Prostate gland (tissue), 2 donors: ENCODE measurements around the gene PTPN14. TPM values are rescaled to one million over a fixed set of nuclear protein-coding genes. Genes with fewer than 3 reads are reported as not detected.

Source experiments
- DNase-seq: peaks from one replicate; pipeline ENCODE4 v3.0.0-alpha.2; 2019; ENCODE audit warnings: low spot score
- H3K27ac ChIP-seq, 2 donors: fragments of 200-600 bp; sonication (generic); 2 replicates each; pipeline ENCODE4 v1.5.1; 2017 to 2019
- H3K27me3 ChIP-seq: fragments of 200-600 bp; sonication (generic); replicated peaks from 2 replicates; pipeline ENCODE4 v1.5.1; 2019; ENCODE audit not compliant: insufficient read depth
- H3K36me3 ChIP-seq, 2 donors: fragments of 200-600 bp; sonication (generic); 1 replicate in 1 of 2; 2 replicates in 1 of 2; pipeline versions ENCODE4 v1.5.1 to v1.8.1; 2017 to 2019
- H3K4me1 ChIP-seq: fragments of 200-600 bp; sonication (generic); replicated peaks from 2 replicates; pipeline ENCODE4 v1.5.1; 2019
- H3K4me3 ChIP-seq, 2 donors: fragments of 200-600 bp; sonication (generic); 2 replicates each; pipeline ENCODE4 v1.5.1; 2017 to 2019
- H3K9me3 ChIP-seq: fragments of 200-600 bp; sonication (generic); 2 replicates; pipeline ENCODE4 v1.5.1; 2017
- POLR2A ChIP-seq: fragments of 450-650 bp; IDR thresholded peaks from one replicate; pipeline ENCODE4 v1.6.1; 2016; ENCODE audit warnings: antibody characterized with exemption, mild to moderate bottlenecking
- POLR2AphosphoS5 ChIP-seq: sonication (generic); formaldehyde crosslinking; IDR thresholded peaks from one replicate; pipeline ENCODE4 v1.6.1; 2017; ENCODE audit warnings: antibody characterized with exemption
- WGBS: methylation state at CpG from one replicate; pipeline ENCODE4 v1.1.5; 2018; 5-methylcytosine and 5-hydroxymethylcytosine counted together
- intact Hi-C: fragments of 100-400 bp; cut with DNase I; formaldehyde crosslinking; loops from one replicate; pipeline ENCODE4 v1.14.2; 2022
- total RNA-seq, 2 donors: library from RNA; depleted of rRNA; stranded (reverse); fragments of >200 nt; gene quantifications; one replicate each; pipeline ENCODE4 v1.1.0, GENCODE V29; 2016
- TF ChIP-seq, protein P1 (sequence below), 4 experiments: fragments of 200-600 bp in 2 of 4; fragments of 450-650 bp in 2 of 4; sonication (generic) in 2 of 4; IDR thresholded peaks; 1 replicate in 3 of 4; 2 replicates in 1 of 4; pipeline ENCODE4 v1.5.1; 2016 to 2019; ENCODE audit warnings: antibody characterized with exemption in 4 of 4, mild to moderate bottlenecking in 2 of 4, moderate library complexity in 2 of 4

The PTPN14 gene
- total RNA-seq, 2 donors from 2014 or later, result 36.6 to 54.0 TPM

DNA sequence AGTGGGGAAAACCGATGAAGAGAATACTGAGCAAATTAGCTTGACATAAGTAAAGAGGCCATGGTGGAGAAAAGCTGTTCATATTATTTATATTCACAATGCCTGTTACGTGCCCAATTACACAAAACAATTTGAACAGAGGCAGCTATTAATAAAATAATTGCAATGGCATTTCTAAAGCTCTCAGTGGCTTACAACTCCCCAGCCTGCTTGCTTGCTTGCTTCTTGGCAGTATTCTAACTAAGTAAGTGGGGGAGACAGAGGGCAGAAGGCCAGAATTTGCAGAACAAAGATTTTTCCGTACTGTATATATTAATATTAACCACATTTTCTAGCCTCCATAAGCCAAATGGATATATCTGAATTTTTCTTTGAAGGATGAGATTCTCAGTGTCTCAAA, 12.9 kb downstream of the PTPN14 start:
- Histone ChIP-seq H3K9me3 (no peaks in the 10 kb centered on the region), H3K4me3 (no peak overlapping the region), H3K27ac (no peak overlapping the region), H3K27me3 (no peaks in the 10 kb centered on the region), H3K4me1 (no peaks in the 10 kb centered on the region), H3K36me3 (no peaks in the 10 kb centered on the region)
- 39% methylated on average over 3 of the region's 3 CpGs for WGBS
- TF ChIP-seq POLR2AphosphoS5 (no peak), POLR2A (no peak)
- TF ChIP-seq, protein P1, sequence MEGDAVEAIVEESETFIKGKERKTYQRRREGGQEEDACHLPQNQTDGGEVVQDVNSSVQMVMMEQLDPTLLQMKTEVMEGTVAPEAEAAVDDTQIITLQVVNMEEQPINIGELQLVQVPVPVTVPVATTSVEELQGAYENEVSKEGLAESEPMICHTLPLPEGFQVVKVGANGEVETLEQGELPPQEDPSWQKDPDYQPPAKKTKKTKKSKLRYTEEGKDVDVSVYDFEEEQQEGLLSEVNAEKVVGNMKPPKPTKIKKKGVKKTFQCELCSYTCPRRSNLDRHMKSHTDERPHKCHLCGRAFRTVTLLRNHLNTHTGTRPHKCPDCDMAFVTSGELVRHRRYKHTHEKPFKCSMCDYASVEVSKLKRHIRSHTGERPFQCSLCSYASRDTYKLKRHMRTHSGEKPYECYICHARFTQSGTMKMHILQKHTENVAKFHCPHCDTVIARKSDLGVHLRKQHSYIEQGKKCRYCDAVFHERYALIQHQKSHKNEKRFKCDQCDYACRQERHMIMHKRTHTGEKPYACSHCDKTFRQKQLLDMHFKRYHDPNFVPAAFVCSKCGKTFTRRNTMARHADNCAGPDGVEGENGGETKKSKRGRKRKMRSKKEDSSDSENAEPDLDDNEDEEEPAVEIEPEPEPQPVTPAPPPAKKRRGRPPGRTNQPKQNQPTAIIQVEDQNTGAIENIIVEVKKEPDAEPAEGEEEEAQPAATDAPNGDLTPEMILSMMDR (IDR thresholded peaks at IDR 0.05), result no peak
- intact Hi-C loops, result no loop called here
- DNase-seq, result no peak

DNA sequence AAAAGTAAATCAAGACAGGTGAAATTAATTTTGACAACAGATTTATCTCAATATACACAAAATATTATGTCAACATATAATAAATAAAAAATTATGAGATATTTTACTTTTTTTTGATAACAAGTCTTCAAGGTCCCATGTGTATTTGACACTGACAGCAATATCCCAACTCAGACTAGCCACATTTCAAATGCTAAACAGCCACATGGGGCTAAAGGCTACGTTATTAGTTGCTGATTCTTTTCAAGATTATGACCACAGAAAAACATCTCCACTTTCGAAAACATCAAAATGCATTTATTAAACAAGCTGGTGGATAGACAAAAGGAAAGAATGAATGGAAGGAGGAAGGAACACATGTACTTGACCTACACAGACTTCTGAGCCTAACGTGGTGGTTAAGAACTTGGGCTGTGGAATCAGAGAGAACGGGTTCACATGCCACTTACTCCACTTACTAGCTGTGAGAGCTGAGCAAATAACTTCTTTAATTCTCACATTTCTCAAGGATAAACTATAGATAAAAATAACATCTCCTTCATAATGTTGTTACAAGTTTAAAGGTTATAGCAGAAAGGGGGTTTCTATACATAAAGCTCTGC, 13.4 kb downstream of the PTPN14 start:
- Histone ChIP-seq H3K4me1 (no peaks in the 10 kb centered on the region), H3K27ac (no peak overlapping the region), H3K27me3 (no peaks in the 10 kb centered on the region), H3K4me3 (no peak overlapping the region), H3K9me3 (no peaks in the 10 kb centered on the region), H3K36me3 (no peaks in the 10 kb centered on the region)
- 70% methylated on average over 4 of the region's 4 CpGs for WGBS
- intact Hi-C loops, result no loop called here
- TF ChIP-seq POLR2A (no peak), POLR2AphosphoS5 (no peak)
- TF ChIP-seq, protein P1 (IDR thresholded peaks at IDR 0.05), result no peak
- no peak for DNase-seq

DNA sequence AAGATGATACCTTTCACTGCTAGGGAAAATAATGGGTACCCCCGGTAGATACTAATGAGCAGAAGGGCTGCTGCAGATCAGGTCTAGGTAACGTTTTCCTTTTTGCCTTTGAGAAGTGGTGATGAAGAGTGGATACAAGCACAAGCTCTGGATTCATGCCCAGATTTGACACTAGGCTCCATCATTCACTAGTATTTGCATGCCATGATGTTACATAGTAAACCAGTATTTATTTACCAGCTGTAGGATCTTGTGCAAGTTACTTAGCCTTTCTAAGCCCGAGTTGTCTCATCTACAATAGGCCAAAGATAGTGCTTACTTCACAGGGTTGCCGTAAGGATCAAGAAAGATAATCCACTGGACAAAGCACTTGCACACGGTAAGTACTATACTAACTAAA, 14.2 kb downstream of the PTPN14 start:
- Histone ChIP-seq H3K36me3 (no peaks in the 10 kb centered on the region), H3K9me3 (no peaks in the 10 kb centered on the region), H3K27me3 (no peaks in the 10 kb centered on the region), H3K4me3 (no peak overlapping the region), H3K27ac (no peak overlapping the region), H3K4me1 (no peaks in the 10 kb centered on the region)
- WGBS, result 63% methylated on average over 5 of the region's 5 CpGs
- DNase-seq, result no peak
- intact Hi-C loops, result no loop called here
- TF ChIP-seq POLR2AphosphoS5 (no peak), POLR2A (no peak)
- TF ChIP-seq, protein P1 (IDR thresholded peaks at IDR 0.05), result no peak

DNA sequence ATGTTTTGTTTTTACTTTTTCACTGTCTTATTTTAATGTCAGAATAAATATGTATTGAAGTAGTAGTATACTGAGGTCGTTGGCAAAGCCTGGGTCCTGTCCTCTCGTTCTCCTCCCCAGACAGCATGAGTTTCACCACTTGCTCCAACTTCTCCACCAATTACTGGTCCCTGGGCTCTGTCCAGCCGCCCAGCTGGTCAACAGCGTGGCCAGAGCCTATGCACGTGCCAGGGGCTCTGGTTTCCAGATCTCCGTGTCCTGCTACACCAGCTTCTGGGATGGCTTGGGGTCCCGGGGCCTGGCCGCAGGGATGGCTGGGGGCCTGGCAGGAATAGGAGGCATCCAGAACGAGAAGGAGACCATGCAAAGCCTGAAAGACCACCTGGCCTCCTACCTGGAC, 19.3 kb downstream of the PTPN14 start:
- TF ChIP-seq, protein P1 (IDR thresholded peaks at IDR 0.05), result no peak
- no peak for TF ChIP-seq POLR2AphosphoS5
- TF ChIP-seq POLR2A, result no peak
- H3K27ac ChIP-seq, result no peak overlapping the region
- intact Hi-C loops, result no loop called here
- no peaks in the 10 kb centered on the region for H3K36me3 ChIP-seq
- H3K4me1 ChIP-seq, result no peaks in the 10 kb centered on the region
- no peaks in the 10 kb centered on the region for H3K27me3 ChIP-seq
- no peaks in the 10 kb centered on the region for H3K9me3 ChIP-seq
- WGBS, result 86% methylated on average over 9 of the region's 9 CpGs
- DNase-seq, result no peak
- H3K4me3 ChIP-seq, result no peak overlapping the region

DNA sequence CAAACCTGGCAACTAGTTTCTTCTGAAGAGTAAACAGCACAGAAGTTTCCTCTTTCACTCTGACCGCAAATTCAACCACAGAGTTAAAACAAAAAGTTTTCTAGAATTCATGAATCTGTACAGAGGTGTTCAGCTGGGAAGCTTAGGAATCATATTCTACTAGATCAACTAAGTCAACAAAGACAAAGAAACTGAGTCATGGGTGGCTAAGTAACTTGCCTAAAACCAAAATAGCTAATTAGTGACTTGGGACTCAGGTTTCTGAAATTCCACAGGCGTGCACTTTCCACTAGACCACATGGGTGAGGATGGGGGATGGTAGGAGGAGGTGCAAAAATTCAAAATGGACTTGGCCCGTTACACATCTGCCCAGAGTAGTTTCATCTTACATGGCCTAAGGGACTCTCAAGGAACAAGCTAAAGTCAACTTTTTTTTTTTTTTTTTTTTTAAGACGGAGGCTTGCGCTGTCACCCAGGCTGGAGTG, 25.8 kb downstream of the PTPN14 start:
- Histone ChIP-seq H3K4me3 (no peak overlapping the region), H3K27me3 (no peaks in the 10 kb centered on the region), H3K9me3 (no peaks in the 10 kb centered on the region), H3K4me1 (no peaks in the 10 kb centered on the region), H3K27ac (no peak overlapping the region), H3K36me3 (no peaks in the 10 kb centered on the region)
- TF ChIP-seq, protein P1 (IDR thresholded peaks at IDR 0.05), result no peak
- TF ChIP-seq POLR2A (no peak), POLR2AphosphoS5 (no peak)
- no peak for DNase-seq
- WGBS, result 77% methylated on average over 5 of the region's 5 CpGs
- intact Hi-C loops, result no loop called here
